OCI-LY3 (cell line): Measurements from ENCODE around the gene RNF146.

ENCODE experiments used
- H2AFZ ChIP-seq: fragments of 200-600, 300-600 bp; shearing (Covaris generic); 2 replicates; pipeline ENCODE4 v1.6.0; 2014; ENCODE audit warnings: antibody characterized with exemption, low read depth, low read length
- H3K27ac ChIP-seq: fragments of 200-600, 300-600 bp; sonication (generic); 2 replicates; pipeline ENCODE4 v1.5.1; 2014; ENCODE audit warnings: mild to moderate bottlenecking, low read length, moderate library complexity, mixed read lengths
- H3K27me3 ChIP-seq: fragments of 200-600, 300-600 bp; sonication (generic); 2 replicates; pipeline ENCODE4 v1.6.1; 2014; ENCODE audit warnings: low read depth, low read length, mixed read lengths
- H3K36me3 ChIP-seq: fragments of 200-600, 300-600 bp; sonication (generic); replicated peaks from 2 replicates; pipeline ENCODE3; 2014; ENCODE audit warnings: low read depth, low read length, mixed read lengths
- H3K4me1 ChIP-seq: fragments of 300-600, 200-600 bp; sonication (generic); 2 replicates; pipeline ENCODE4 v1.6.1; 2014; ENCODE audit warnings: low read length, mixed read lengths
- H3K4me2 ChIP-seq: fragments of 200-600, 300-600 bp; sonication (generic); 2 replicates; pipeline ENCODE4 v1.6.1; 2014; ENCODE audit warnings: low read length, mixed read lengths
- H3K4me3 ChIP-seq: fragments of 300-600, 200-600 bp; sonication (generic); 2 replicates; pipeline ENCODE4 v1.5.1; 2014; ENCODE audit warnings: antibody characterized with exemption, mild to moderate bottlenecking, low read length, moderate library complexity
- H3K79me2 ChIP-seq: fragments of 300-600, 200-600 bp; shearing (Covaris generic); 2 replicates; pipeline ENCODE4 v1.6.1; 2014; ENCODE audit warnings: mild to moderate bottlenecking, low read length, mixed read lengths
- H3K9ac ChIP-seq: fragments of 300-600, 200-600 bp; shearing (Covaris generic); 2 replicates; pipeline ENCODE4 v1.6.0; 2014; ENCODE audit warnings: mild to moderate bottlenecking, low read length, moderate library complexity
- H3K9me3 ChIP-seq: fragments of 200-600, 300-600 bp; shearing (Covaris generic); 2 replicates; pipeline ENCODE4 v1.6.1; 2014; ENCODE audit warnings: low read length, mixed read lengths; ENCODE audit not compliant: insufficient read depth
- H4K20me1 ChIP-seq: fragments of 200-600, 300-600 bp; sonication (generic); 2 replicates; pipeline ENCODE4 v1.6.1; 2016; ENCODE audit warnings: low read length, mixed read lengths; ENCODE audit not compliant: insufficient read depth
- CTCF ChIP-seq: fragments of 200-600, 300-600 bp; sonication (generic); IDR thresholded peaks from 2 replicates; pipeline ENCODE4 v1.5.1; 2014; ENCODE audit warnings: antibody characterized with exemption, low read length, low read depth
- EZH2phosphoT487 ChIP-seq: fragments of 200-600 bp; shearing (Covaris generic); IDR thresholded peaks from 2 replicates; pipeline ENCODE4 v1.6.1; 2018; ENCODE audit warnings: antibody characterized with exemption, mixed run types, low read depth

RNF146 gene

GRCh38 chr6:127332383-127332961, 65.8 kb downstream of the RNF146 start:
- Histone ChIP-seq H3K9ac (no peak overlapping the region), H3K27ac (no peak overlapping the region), H3K4me2 (no peak overlapping the region), H4K20me1 (no peaks in the 10 kb centered on the region), H3K4me1 (peaks cover 16% of the 10 kb centered on the region), H3K4me3 (no peak overlapping the region), H3K79me2 (peaks cover 24% of the 10 kb centered on the region), H3K9me3 (no peaks in the 10 kb centered on the region), H2AFZ (no peak overlapping the region), H3K36me3 (peaks cover 4% of the 10 kb centered on the region), H3K27me3 (no peaks in the 10 kb centered on the region)
- TF ChIP-seq EZH2phosphoT487 (no peak), CTCF (no peak)
